GM21360 (cell line): ENCODE measurements around the gene GLA.

Experiments used
- ATAC-seq: cut with Tn5 transposase; IDR thresholded peaks from one replicate; pipeline ENCODE4 v1.9.1; 2021; ENCODE audit warnings: mild to moderate bottlenecking, moderate library complexity; ENCODE audit not compliant: unreplicated experiment

The GLA gene

GRCh38 chrX:101359966-101360365 lies 47.8 kb downstream of the GLA start:
- ATAC-seq: no peak

- ATAC-seq: no peak
These were observed 50.4 kb downstream of the GLA start for GRCh38 chrX:101357166-101357795.

- ATAC-seq: peak; percentile 3
These were observed 58.5 kb downstream of the GLA start for GRCh38 chrX:101349193-101349562.

GRCh38 chrX:101348452-101349192 lies 59.1 kb downstream of the GLA start, which contains the start of gene TIMM8A:
Gene TIMM8A, minus strand, starts transcription at chrX:101348742. Its CDS starts 78 bp downstream, at chrX:101348664.
- peak; percentile 92 for ATAC-seq

GRCh38 chrX:101347859-101348451 lies 59.8 kb downstream of the GLA start:
- no peak for ATAC-seq
